A673 (cell line): Measurements from ENCODE around the gene ADGRG3. TPM values are rescaled to one million over a fixed set of nuclear protein-coding genes. Genes with fewer than 3 reads are reported as not detected.
A peak's percentile ranks its signal among the peaks of the same experiment; 100 is the strongest.

Experiments
- BruUV-seq: library from RNA; stranded (reverse); fragments of 400-500 nt; replicated peaks from 2 replicates; lab custom pipeline; 2021; lab: Mats Ljungman, UMichigan
- CTCF ChIA-PET: fragments of 300-600 bp; sonication (Branson Sonifier 250); formaldehyde crosslinking; loops from one replicate; lab custom pipeline; 2022; ENCODE audit warnings: antibody characterized with exemption; lab: Charles Lee
- POLR2A ChIA-PET: fragments of 300-600 bp; sonication (Branson Sonifier 250); formaldehyde crosslinking; loops from one replicate; lab custom pipeline; 2022; ENCODE audit warnings: antibody characterized with exemption; ENCODE audit not compliant: low non-redundant PET; lab: Charles Lee
- DNase-seq: peaks from one replicate; pipeline ENCODE4 v3.0.0-alpha.2; 2015; ENCODE audit warnings: low spot score
- H3K27ac ChIP-seq: fragments of 200-600 bp; sonication (generic); 2 replicates; pipeline ENCODE4 v1.5.1; 2016; ENCODE audit warnings: mixed run types, low read depth, mild to moderate bottlenecking, mixed read lengths, antibody characterized with exemption, low read length; ENCODE audit not compliant: poor library complexity, severe bottlenecking
- H3K27me3 ChIP-seq: fragments of 200-600 bp; sonication (generic); replicated peaks from 2 replicates; pipeline ENCODE4 v1.6.1; 2017; ENCODE audit warnings: mixed run types, low read depth, mild to moderate bottlenecking, mixed read lengths, antibody characterized with exemption, low read length; ENCODE audit not compliant: insufficient read depth, poor library complexity
- H3K36me3 ChIP-seq: fragments of 200-600 bp; sonication (generic); 2 replicates; pipeline ENCODE4 v1.6.1; 2016; ENCODE audit warnings: mixed run types, mild to moderate bottlenecking, mixed read lengths, antibody characterized with exemption, low read length; ENCODE audit not compliant: insufficient read depth, poor library complexity, severe bottlenecking
- H3K4me1 ChIP-seq: fragments of 200-600 bp; sonication (generic); 2 replicates; pipeline ENCODE4 v1.6.1; 2017; ENCODE audit warnings: mixed run types, mild to moderate bottlenecking, mixed read lengths, antibody characterized with exemption, low read length; ENCODE audit not compliant: insufficient read depth, poor library complexity, severe bottlenecking
- H3K4me3 ChIP-seq: fragments of 200-600 bp; sonication (generic); 2 replicates; pipeline ENCODE4 v1.5.1; 2016; ENCODE audit warnings: low read depth, mixed run types, mild to moderate bottlenecking, mixed read lengths, low read length; ENCODE audit not compliant: poor library complexity, severe bottlenecking
- H3K9me3 ChIP-seq: fragments of 200-600 bp; sonication (generic); 2 replicates; pipeline ENCODE4 v1.6.1; 2016; ENCODE audit warnings: mixed run types, low read depth, mild to moderate bottlenecking, mixed read lengths, antibody characterized with exemption, low read length; ENCODE audit not compliant: poor library complexity, severe bottlenecking
- EZH2 ChIP-seq: fragments of 200-600 bp; sonication (generic); IDR thresholded peaks from 2 replicates; pipeline ENCODE4 v1.6.1; 2017; ENCODE audit warnings: borderline replicate concordance, low read depth, mild to moderate bottlenecking, mixed read lengths, antibody characterized with exemption, low read length; ENCODE audit not compliant: poor library complexity, severe bottlenecking
- intact Hi-C: fragments of 100-400 bp; cut with micrococcal nuclease; formaldehyde crosslinking; loops from one replicate; pipeline ENCODE4 v1.10.0; 2022; ENCODE audit not compliant: unreplicated experiment
- total RNA-seq: library from RNA; stranded (reverse); gene quantifications from 2 replicates; pipeline ENCODE4 v1.2.3, GENCODE V29; 2021
- TF ChIP-seq, protein P1 (sequence below): fragments of 300-800, 200-600 bp; sonication (generic); conservative IDR thresholded peaks from 2 replicates; pipeline ENCODE4 v1.5.1; 2017; ENCODE audit warnings: low read depth, mild to moderate bottlenecking, antibody characterized with exemption, low read length, moderate library complexity, mixed read lengths

Gene ADGRG3
- total RNA-seq, 1 experiment from 2014 or later, result not detected

DNA sequence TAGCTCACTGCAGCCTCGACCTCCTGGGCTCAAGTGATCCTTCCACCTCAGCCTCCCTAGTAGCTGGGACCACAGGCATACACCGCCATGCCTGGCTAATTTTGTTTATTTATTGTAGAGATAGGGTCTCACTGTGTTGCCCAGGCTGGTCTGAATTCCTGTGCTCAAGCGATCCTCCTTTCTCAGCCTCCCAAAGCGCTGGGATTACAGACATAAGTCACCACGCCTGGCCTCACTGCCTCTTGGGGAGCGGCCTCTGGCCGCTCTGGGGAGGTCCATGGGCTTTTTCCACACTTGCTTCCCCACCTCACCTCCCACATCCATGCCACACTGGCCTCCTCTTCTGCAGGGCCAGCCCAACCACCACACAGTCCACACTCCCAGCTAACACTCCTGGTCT is 18.3 kb upstream of the ADGRG3 start:
- Histone ChIP-seq H3K36me3 (no peaks in the 10 kb centered on the region), H3K4me1 (no peaks in the 10 kb centered on the region), H3K9me3 (no peaks in the 10 kb centered on the region), H3K27me3 (no peaks in the 10 kb centered on the region), H3K4me3 (no peak overlapping the region), H3K27ac (no peak overlapping the region)
- DNase-seq, result no peak
- no TSS peak for BruUV-seq
- intact Hi-C loops, result loop anchor here (1.0 to 5.0 kb wide), 4 partner anchors 59 to 362 kb away; no protein-coding TSS in a partner anchor
- ChIA-PET POLR2A (no interaction called here), CTCF (interaction anchor here (0.7 kb wide), 1 partner anchor 133 kb away, joined by 3 read pairs; no protein-coding TSS in a partner anchor)
- TF ChIP-seq, protein P1, sequence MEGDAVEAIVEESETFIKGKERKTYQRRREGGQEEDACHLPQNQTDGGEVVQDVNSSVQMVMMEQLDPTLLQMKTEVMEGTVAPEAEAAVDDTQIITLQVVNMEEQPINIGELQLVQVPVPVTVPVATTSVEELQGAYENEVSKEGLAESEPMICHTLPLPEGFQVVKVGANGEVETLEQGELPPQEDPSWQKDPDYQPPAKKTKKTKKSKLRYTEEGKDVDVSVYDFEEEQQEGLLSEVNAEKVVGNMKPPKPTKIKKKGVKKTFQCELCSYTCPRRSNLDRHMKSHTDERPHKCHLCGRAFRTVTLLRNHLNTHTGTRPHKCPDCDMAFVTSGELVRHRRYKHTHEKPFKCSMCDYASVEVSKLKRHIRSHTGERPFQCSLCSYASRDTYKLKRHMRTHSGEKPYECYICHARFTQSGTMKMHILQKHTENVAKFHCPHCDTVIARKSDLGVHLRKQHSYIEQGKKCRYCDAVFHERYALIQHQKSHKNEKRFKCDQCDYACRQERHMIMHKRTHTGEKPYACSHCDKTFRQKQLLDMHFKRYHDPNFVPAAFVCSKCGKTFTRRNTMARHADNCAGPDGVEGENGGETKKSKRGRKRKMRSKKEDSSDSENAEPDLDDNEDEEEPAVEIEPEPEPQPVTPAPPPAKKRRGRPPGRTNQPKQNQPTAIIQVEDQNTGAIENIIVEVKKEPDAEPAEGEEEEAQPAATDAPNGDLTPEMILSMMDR, result no peak
- TF ChIP-seq EZH2, result no peak

DNA sequence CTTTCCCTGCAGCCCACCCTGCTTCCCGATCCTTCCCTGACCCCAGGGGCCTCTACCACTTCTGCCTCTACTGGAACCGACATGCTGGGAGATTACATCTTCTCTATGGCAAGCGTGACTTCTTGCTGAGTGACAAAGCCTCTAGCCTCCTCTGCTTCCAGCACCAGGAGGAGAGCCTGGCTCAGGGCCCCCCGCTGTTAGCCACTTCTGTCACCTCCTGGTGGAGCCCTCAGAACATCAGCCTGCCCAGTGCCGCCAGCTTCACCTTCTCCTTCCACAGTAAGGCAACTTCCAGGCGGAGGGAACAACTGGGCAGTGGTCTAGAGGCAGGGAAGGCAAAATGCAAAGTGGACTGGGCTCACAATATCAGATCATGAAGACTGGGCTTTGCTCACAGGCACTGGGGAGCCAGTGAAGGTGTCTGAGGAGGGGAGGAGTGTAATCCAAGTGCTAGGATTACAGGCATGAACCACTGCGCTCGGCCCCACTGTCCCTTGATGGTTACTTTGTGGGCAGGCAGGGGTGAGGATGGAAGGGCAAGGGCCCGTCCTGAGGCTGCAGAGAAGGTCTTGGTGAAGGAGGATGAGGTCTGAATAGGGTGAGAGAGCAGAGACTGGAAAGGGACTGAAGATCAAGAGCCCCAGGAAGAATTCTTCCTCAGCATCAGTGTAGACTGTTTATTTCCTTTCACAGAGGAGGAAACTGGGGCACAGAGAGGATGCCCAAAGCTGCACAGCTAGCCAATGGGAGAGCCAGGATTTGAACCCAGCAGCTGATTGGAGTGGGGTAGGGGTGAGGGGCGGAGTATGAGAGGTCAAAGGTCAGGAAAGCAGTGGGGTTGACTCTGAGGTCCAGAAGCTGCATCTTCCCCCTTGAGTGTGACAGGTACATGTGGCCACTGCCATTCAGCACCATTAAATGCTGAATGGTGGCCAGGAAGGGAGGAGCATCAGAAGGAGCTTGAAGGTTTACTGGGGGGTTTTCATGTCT is 16.5 kb upstream of the ADGRG3 start:
- H3K4me1 ChIP-seq, result no peaks in the 10 kb centered on the region
- CTCF ChIA-PET, result interaction anchor here (0.6 kb wide), 2 partner anchors 62 to 475 kb away, joined by 4 to 10 read pairs; no protein-coding TSS in a partner anchor
- BruUV-seq, result no TSS peak

More for the DNA sequence above, 16.5 kb upstream of the ADGRG3 start:
- POLR2A ChIA-PET, result interaction anchor here (0.5 kb wide), 1 partner anchor 720 kb away, joined by 4 read pairs; the partner anchor contains the start of gene HERPUD1
- H3K4me3 ChIP-seq, result no peak overlapping the region
- no peaks in the 10 kb centered on the region for H3K9me3 ChIP-seq
- intact Hi-C loops, result no loop called here
- TF ChIP-seq, protein P1, result 0 out of 2 replicates have a peak, but pooled peaks have one; percentile 11
- no peak for TF ChIP-seq EZH2
- no peak for DNase-seq
- no peaks in the 10 kb centered on the region for H3K36me3 ChIP-seq
- H3K27me3 ChIP-seq, result no peaks in the 10 kb centered on the region
- H3K27ac ChIP-seq, result no peak overlapping the region
